ENCODE data around the gene SSU72. TPM values are rescaled to one million over a fixed set of nuclear protein-coding genes. Genes with fewer than 3 reads are reported as not detected.

SSU72 gene
- total RNA-seq, 1 donor from 2014 or later: 54.0 TPM

GRCh38 chr1:1594602-1595260, 20.1 kb upstream of the SSU72 start:
- DNase-seq (ENCODE audit: low read depth) (no peak), FAIRE-seq (peak; percentile 77)
- Histone ChIP-seq H3K4me3 (ENCODE audit: low read depth, low read length) (no peak overlapping the region), H3K36me3 (ENCODE audit: control insufficient read depth, insufficient read depth, low read length) (no peaks in the 10 kb centered on the region), H3K27me3 (ENCODE audit: control insufficient read depth, insufficient read depth, low read length) (peaks cover 8% of the 10 kb centered on the region)
- TF ChIP-seq, protein P1, sequence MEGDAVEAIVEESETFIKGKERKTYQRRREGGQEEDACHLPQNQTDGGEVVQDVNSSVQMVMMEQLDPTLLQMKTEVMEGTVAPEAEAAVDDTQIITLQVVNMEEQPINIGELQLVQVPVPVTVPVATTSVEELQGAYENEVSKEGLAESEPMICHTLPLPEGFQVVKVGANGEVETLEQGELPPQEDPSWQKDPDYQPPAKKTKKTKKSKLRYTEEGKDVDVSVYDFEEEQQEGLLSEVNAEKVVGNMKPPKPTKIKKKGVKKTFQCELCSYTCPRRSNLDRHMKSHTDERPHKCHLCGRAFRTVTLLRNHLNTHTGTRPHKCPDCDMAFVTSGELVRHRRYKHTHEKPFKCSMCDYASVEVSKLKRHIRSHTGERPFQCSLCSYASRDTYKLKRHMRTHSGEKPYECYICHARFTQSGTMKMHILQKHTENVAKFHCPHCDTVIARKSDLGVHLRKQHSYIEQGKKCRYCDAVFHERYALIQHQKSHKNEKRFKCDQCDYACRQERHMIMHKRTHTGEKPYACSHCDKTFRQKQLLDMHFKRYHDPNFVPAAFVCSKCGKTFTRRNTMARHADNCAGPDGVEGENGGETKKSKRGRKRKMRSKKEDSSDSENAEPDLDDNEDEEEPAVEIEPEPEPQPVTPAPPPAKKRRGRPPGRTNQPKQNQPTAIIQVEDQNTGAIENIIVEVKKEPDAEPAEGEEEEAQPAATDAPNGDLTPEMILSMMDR (IDR thresholded peaks at IDR 0.05; ENCODE audit: insufficient read depth, low read length, severe bottlenecking): no peak

- H3K36me3 ChIP-seq (ENCODE audit: control insufficient read depth, insufficient read depth, low read length): no peaks in the 10 kb centered on the region
- TF ChIP-seq, protein P1 (IDR thresholded peaks at IDR 0.05; ENCODE audit: insufficient read depth, low read length, severe bottlenecking): no peak
- no peak for FAIRE-seq
- no peak for DNase-seq (ENCODE audit: low read depth)
- peaks cover 8% of the 10 kb centered on the region for H3K27me3 ChIP-seq (ENCODE audit: control insufficient read depth, insufficient read depth, low read length)
- no peak overlapping the region for H3K4me3 ChIP-seq (ENCODE audit: low read depth, low read length)
Observed at GRCh38 chr1:1593834-1594601, 19.4 kb upstream of the SSU72 start.

GRCh38 chr1:1591452-1591851, 16.8 kb upstream of the SSU72 start:
- TF ChIP-seq, protein P1 (IDR thresholded peaks at IDR 0.05; ENCODE audit: insufficient read depth, low read length, severe bottlenecking): no peak
- Histone ChIP-seq H3K27me3 (ENCODE audit: control insufficient read depth, insufficient read depth, low read length) (peaks cover 2% of the 10 kb centered on the region), H3K4me3 (ENCODE audit: low read depth, low read length) (no peak overlapping the region), H3K36me3 (ENCODE audit: control insufficient read depth, insufficient read depth, low read length) (no peaks in the 10 kb centered on the region)
- FAIRE-seq (no peak), DNase-seq (ENCODE audit: low read depth) (peak; percentile 64)

DNA sequence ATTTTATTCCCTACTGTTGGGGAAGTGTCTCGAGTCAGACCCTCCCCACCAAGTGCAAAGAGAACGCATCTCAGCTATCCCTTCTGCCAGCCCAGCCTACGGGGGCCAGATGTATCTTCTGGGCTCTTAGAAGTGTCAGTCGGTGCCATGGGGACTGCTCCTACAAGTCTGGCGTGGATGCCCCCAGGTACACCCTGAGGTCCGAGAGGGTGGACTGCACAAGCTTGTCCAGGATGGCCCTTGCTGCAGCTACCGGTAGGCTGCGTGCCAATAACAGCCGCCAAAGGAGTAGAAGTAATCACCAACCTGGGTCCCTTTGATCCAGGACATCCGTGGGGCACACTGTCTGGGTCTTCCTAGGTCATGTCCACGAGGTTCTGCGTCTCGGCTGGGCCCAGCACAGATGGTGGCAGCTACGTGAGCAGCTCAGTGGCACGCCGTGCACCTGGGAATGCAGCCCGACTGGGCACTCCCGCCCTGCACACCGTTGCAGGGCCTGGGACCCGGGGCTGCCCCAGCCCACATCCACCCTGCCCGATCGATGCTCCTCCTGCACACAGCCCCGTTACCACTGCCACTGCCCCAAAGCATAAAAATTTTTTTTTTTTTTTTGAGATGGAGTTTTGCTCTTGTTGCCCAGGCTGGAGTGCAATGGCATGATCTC, 8.8 kb upstream of the SSU72 start:
- DNase-seq (ENCODE audit: low read depth) (no peak), FAIRE-seq (no peak)
- Histone ChIP-seq H3K4me3 (ENCODE audit: low read depth, low read length) (no peak overlapping the region), H3K36me3 (ENCODE audit: control insufficient read depth, insufficient read depth, low read length) (no peaks in the 10 kb centered on the region), H3K27me3 (ENCODE audit: control insufficient read depth, insufficient read depth, low read length) (peaks cover 6% of the 10 kb centered on the region)
- TF ChIP-seq, protein P1 (IDR thresholded peaks at IDR 0.05; ENCODE audit: insufficient read depth, low read length, severe bottlenecking): no peak

DNA sequence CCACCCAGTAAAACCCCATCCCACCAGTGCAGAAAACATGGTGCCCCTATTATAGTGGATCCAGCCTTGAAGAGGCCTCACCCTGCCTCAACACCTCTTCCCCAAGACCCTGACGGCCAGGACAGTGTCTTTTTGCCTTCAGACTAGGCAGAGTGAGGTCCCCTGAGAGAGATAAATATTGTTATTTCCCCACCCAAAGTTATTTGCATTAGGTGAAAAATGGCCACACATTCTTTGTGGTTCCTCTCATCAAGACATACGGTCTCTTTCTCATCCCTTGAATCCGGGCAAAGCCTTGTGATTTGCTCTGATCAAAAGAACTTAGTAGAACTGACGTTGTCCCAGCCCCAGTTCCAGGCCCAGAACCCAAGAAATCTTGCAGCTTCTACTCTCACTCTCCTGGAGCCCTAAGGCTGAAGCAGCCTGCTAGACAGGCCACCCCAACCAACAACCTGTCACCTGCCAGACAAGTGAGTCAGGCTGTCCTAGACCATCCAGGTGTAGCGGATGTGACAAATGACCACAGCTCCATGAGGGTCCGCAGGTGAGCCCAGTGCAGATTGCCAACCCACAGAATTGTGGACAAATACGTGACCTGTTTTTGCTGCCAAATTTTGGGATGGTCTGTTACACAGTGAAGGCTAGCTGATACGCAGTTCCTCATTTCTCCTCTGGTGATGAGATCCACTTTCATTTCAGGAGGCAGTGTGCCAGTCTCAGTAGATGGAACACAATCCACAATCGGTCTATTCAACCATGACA, 8.1 kb upstream of the SSU72 start:
- FAIRE-seq (no peak), DNase-seq (ENCODE audit: low read depth) (no peak)
- Histone ChIP-seq H3K4me3 (ENCODE audit: low read depth, low read length) (no peak overlapping the region), H3K27me3 (ENCODE audit: control insufficient read depth, insufficient read depth, low read length) (peaks cover 6% of the 10 kb centered on the region), H3K36me3 (ENCODE audit: control insufficient read depth, insufficient read depth, low read length) (no peaks in the 10 kb centered on the region)
- TF ChIP-seq, protein P1 (IDR thresholded peaks at IDR 0.05; ENCODE audit: insufficient read depth, low read length, severe bottlenecking): no peak

All from bronchial epithelial cell (primary cell).